GM21737 (cell line): ENCODE data around the gene SYNM.
"Not testable (repeated sequence)": the region's sequence is repeated elsewhere in the genome, so short reads cannot be mapped to it uniquely, and the experiment has no call there.

Source experiments
- ATAC-seq: cut with Tn5 transposase; IDR thresholded peaks from one replicate; pipeline ENCODE4 v1.9.1; 2021; ENCODE audit warnings: mild to moderate bottlenecking, moderate library complexity; ENCODE audit not compliant: unreplicated experiment

Gene SYNM, protein sequence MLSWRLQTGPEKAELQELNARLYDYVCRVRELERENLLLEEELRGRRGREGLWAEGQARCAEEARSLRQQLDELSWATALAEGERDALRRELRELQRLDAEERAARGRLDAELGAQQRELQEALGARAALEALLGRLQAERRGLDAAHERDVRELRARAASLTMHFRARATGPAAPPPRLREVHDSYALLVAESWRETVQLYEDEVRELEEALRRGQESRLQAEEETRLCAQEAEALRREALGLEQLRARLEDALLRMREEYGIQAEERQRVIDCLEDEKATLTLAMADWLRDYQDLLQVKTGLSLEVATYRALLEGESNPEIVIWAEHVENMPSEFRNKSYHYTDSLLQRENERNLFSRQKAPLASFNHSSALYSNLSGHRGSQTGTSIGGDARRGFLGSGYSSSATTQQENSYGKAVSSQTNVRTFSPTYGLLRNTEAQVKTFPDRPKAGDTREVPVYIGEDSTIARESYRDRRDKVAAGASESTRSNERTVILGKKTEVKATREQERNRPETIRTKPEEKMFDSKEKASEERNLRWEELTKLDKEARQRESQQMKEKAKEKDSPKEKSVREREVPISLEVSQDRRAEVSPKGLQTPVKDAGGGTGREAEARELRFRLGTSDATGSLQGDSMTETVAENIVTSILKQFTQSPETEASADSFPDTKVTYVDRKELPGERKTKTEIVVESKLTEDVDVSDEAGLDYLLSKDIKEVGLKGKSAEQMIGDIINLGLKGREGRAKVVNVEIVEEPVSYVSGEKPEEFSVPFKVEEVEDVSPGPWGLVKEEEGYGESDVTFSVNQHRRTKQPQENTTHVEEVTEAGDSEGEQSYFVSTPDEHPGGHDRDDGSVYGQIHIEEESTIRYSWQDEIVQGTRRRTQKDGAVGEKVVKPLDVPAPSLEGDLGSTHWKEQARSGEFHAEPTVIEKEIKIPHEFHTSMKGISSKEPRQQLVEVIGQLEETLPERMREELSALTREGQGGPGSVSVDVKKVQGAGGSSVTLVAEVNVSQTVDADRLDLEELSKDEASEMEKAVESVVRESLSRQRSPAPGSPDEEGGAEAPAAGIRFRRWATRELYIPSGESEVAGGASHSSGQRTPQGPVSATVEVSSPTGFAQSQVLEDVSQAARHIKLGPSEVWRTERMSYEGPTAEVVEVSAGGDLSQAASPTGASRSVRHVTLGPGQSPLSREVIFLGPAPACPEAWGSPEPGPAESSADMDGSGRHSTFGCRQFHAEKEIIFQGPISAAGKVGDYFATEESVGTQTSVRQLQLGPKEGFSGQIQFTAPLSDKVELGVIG (N-terminal part only)

GRCh38 chr15:99104788-99105513 lies at the start of gene SYNM:
SYNM (plus strand) TSS chr15:99105080; CDS start chr15:99105200, 120 bp downstream.
- peak; percentile 73 for ATAC-seq

- no peak for ATAC-seq
Observed at GRCh38 chr15:99055555-99056134, 49.2 kb upstream of the SYNM start.

GRCh38 chr15:99057020-99057419 lies 47.9 kb upstream of the SYNM start:
- no peak for ATAC-seq

GRCh38 chr15:99057697-99058420 lies 47.0 kb upstream of the SYNM start:
- no peak for ATAC-seq

- ATAC-seq, result no peak
Observed at GRCh38 chr15:99058421-99058870, 46.4 kb upstream of the SYNM start.

DNA sequence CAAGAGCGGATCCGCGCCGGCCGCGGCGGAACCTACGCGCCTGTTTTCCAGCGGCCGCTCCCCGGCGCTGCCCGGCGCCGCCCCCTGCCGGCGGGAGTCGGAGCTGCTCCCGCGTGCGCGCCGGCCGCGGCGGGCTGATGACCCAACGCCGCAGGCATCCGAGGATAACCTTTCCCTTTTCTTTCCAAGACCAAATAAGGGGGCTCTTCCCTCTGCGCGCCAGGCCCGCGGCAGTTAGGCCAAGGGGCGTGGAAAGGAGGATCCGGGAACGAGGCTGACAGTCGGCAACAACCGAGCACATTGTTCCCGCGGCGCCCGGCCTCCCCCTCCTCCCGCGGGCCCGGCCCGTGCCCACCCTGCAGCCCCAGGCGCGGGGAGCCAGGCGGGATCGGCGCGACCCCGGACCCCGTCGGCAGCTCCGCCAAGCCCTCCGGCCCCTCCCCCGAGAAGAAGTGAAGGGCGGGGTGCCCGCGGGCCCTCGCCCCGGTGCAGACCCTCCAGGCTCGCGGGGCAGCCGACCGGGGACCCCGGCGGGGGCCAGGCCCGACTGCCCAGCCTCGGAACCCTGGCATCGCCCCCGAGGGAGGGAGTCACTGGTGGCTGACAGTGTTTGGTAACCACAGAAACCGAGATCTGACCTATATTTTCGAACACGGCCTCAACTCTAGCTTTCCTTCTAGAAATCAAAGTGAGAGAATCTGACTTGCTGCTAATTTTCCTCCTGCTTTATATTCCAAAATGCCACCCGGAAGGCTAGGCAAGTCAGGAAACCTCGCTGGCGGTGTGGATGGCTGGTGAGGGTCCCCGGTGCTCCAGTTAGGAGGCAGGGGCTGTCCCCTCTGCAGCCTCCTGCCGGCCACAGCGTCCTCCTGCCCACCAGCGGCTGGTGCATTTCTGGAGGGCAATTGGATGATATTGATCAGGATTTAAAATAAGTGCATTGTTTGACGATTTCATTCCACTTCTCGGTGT lies 45.6 kb upstream of the SYNM start:
- ATAC-seq, result peak; percentile 92

- ATAC-seq, result not testable (repeated sequence)
Observed at GRCh38 chr15:99060186-99060585, 44.7 kb upstream of the SYNM start.

DNA sequence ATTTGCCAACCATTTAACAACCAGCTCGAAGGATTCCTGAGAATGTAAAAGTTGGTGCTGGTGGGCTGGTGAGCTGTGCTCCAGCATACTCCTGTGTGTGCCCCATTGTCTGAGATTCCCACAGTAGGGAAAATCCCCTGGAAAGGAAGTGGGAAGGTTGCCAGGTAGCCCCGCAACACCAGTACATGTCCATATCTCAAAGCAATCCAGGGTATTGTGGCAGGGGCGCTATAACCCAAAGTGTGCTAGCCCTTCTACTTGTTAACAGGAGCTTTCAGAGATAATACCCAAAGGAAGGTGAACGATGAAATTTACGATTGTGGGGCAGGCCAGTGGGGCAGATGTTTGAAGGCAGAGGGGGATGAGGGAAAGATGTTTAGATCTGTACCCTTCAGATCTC lies 42.7 kb upstream of the SYNM start:
- no peak for ATAC-seq

- no peak for ATAC-seq
Observed at GRCh38 chr15:99068186-99068585, 36.7 kb upstream of the SYNM start.

DNA sequence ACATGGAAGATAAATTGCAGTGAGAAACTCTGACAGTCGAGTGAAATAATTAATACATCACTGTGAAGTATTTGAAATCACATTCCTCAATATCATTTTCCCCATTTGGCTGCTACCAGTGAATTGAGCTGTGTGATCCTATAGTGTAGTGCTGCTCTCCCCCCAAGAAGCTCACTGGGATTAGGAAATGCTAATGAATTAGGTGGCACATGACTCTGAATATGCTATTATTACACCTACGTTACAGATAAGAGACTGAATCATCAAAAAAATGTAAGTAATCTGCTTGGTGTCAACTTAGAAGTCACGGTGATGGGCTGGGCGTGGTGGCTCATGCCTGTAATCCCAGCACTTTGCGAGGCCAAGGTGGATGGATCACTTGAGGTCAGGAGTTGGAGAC lies 34.7 kb upstream of the SYNM start:
- ATAC-seq, result no peak

DNA sequence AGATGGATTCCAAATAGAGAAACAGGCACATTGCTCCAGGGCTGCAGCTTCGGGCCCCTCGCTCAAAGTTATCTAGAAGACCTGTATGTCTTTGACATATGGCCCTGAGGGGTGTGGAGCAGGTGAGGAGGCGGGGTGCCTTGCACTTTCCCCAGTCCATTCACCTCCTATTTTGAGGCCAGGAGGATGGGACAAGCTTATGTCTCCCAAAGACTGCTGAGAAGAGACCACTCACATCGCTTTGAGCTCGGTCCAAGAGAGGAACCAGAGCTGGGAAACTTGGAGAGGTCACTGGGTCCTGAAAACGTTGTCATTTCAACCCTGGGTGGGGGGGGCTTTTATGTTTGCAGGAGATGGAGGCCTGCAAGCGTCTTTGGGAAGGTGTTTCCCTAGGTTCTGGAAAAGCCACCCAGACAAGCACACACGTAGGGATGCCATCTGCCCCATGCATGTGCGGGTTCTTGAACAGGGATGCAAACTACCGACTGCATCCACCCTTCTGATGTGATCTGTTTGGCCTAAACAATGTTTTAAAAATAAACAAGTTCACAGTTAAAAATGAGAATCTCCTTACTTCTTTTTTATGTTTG lies 33.7 kb upstream of the SYNM start:
- ATAC-seq, result no peak

DNA sequence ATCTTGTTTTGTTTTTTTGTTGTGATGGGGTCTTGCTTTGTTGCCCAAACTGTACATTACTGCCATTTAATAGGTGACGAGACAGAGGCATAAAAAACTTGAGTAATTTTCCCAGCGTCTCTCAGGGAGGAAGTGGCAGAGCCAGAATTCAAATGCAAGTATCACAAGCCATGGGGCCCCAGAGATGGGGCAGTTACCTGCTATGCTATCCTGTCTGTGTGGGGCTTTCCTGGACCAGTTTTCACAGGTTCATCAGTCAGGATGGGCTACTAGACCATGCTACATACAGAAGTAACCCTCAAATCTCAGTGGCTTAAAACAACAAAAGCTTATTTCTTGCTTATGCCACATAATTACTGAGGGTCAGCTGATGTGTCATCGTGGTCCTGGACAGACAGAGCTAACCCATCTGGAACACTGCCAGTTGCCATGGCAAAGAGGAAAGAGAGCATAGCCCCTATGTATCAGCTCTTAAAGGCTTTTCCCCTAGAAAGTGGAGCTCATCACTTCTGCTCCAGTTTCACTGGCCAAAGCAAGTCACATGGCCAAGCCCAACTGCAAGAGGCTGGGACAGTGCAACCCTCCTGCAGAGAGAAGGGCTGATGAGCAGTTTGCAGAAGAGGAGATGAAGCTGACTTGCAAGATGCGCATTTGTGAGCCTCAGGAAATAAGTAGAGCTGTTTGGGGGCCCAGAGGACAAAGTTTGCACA lies 31.7 kb upstream of the SYNM start:
- peak; percentile 45 for ATAC-seq

- no peak for ATAC-seq
Observed at GRCh38 chr15:99074446-99074845, 30.4 kb upstream of the SYNM start.

DNA sequence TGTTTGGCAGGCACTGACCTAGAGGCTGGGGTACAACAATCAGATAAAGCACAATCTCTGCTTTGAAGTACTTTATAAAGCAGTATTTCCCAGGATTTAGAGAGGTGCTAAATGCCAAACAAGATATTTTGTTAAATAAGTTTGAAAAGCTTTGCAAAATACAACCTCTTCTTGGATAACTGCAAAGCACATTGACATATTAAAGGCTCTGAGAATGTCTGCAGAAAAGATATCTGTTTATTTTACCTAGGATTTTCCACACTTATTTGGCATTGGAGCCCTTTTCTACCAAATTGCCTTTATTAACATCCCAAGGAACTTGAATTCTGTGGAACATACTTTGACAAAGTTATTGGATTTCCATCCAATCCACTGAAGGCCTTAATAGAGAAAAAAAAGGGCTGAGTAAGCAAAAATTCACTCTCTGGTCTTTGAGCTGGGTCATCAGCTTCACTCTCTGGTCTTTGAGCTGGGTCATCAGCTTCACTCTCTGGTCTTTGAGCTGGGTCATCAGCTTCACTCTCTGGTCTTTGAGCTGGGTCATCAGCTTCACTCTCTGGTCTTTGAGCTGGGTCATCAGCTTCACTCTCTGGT lies 29.7 kb upstream of the SYNM start:
- not testable (repeated sequence) for ATAC-seq

DNA sequence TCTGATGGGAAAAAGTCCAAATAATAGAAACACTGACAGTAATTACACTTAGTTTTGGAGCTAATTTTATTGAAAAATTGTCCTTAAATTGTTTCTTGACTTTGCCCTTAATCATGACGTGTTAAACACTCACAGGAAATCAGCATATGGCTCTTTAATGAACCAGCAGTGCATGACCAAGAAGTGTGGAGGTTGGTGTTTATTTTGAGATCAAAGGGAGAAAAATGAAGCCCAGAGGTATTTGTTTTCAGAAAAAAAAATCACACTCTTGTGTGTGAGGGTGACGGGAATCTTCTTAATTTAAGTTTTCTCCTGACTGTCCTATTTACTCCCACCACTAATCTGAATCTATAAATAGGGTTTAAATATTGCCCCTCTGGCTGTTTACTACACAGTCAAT lies 28.8 kb upstream of the SYNM start:
- no peak for ATAC-seq

DNA sequence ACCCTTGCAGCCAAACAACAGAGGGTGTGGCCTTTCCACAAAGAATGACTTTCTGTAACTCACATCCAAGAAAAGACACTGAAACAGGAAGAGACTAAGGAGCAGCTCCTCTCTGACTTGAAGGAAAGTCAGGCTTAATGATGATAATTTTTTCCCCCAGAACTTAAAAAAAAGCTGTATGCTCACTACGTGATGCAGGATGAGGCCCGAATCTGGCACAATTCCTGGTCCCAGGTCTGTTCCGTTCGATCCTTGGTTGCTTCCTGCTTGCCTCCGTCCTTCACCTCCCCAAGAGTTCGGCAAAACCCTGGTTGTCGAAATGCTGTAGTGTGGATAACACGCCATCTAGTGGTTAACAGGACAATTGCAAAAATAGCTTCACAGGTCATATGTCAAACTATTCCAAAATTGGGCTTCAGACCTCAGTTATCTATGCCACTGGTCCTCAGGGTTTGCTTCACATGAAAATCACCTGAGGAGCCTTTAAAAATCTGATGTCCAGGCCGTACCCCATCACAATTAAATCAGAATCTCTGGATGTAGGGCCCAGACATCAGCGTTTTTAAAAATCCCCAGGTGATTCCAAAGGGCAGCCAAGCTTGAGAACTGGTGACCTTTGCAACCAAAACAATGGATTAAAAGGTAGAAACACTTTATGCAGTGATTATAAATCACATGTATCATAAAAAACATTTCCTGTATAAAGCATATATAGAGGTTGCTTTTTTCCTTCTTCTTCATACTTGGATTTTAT lies 28.1 kb upstream of the SYNM start:
- ATAC-seq, result peak; percentile 82
